ENCODE results near the gene ELMO1. TPM values are rescaled to one million over a fixed set of nuclear protein-coding genes. Genes with fewer than 3 reads are reported as not detected.

The ELMO1 gene
- total and polyA plus RNA-seq, 10 donors = 26.0 to 494 (median 201) TPM

GRCh38 chr7:37112876-37113275, 335.8 kb downstream of the ELMO1 start:
- H3K27me3 ChIP-seq (replicated peaks in 1 of 7) = no peaks in the 10 kb centered on the region
- TF ChIP-seq POLR2A (IDR thresholded peaks at IDR 0.05) (no peak), CTCF (IDR thresholded peaks at IDR 0.05 in 8 of 11, conservative IDR thresholded peaks at IDR 0.05 in 3 of 11) (no peak), POLR2AphosphoS5 (IDR thresholded peaks at IDR 0.05) (peak in 1 of 3 donors; percentile 19)
- DNase-seq = no peak
- 74 to 95% (median 86%) methylated on average over 3 of the region's 3 CpGs for WGBS, 5 donors
- peak overlapping the region in 1 of 8 donors; percentile 23 for H3K27ac ChIP-seq
- H3K36me3 ChIP-seq = peaks cover 0 to 42% (median 1%) of the 10 kb centered on the region in 6 donors
- H3K4me1 ChIP-seq = peaks cover 0 to 45% (median 22%) of the 10 kb centered on the region in 6 donors
- no peaks in the 10 kb centered on the region for H3K9me3 ChIP-seq
- no peak overlapping the region for H3K4me3 ChIP-seq
- intact Hi-C loops (cut with DNase I; ENCODE audit: low total_unique reads) = no loop called here

- DNase-seq = no peak
- 92 to 99% (median 96%) methylated on average over 2 of the region's 2 CpGs for WGBS, 5 donors
- Histone ChIP-seq H3K27ac (no peak overlapping the region), H3K36me3 (peaks cover 0 to 41% (median 1%) of the 10 kb centered on the region in 6 donors), H3K4me3 (no peak overlapping the region), H3K9me3 (no peaks in the 10 kb centered on the region), H3K4me1 (peaks cover 0 to 52% (median 25%) of the 10 kb centered on the region in 6 donors), H3K27me3 (replicated peaks in 1 of 7) (no peaks in the 10 kb centered on the region)
- TF ChIP-seq CTCF (IDR thresholded peaks at IDR 0.05 in 8 of 11, conservative IDR thresholded peaks at IDR 0.05 in 3 of 11) = no peak
- TF ChIP-seq POLR2AphosphoS5 (IDR thresholded peaks at IDR 0.05) = no peak
- no peak for TF ChIP-seq POLR2A (IDR thresholded peaks at IDR 0.05)
- intact Hi-C loops (cut with DNase I; ENCODE audit: low total_unique reads) = no loop called here
These were observed 336.4 kb downstream of the ELMO1 start for GRCh38 chr7:37112218-37112617.

GRCh38 chr7:37111459-37111858, 337.2 kb downstream of the ELMO1 start:
- DNase-seq = no peak
- intact Hi-C loops (cut with DNase I; ENCODE audit: low total_unique reads) = no loop called here
- Histone ChIP-seq H3K27me3 (replicated peaks in 1 of 7) (no peaks in the 10 kb centered on the region), H3K9me3 (no peaks in the 10 kb centered on the region), H3K4me1 (peaks cover 0 to 49% (median 25%) of the 10 kb centered on the region in 6 donors), H3K27ac (no peak overlapping the region), H3K4me3 (no peak overlapping the region), H3K36me3 (peaks cover 0 to 49% (median 1%) of the 10 kb centered on the region in 6 donors)
- TF ChIP-seq POLR2A (IDR thresholded peaks at IDR 0.05) (no peak), CTCF (IDR thresholded peaks at IDR 0.05 in 8 of 11, conservative IDR thresholded peaks at IDR 0.05 in 3 of 11) (no peak), POLR2AphosphoS5 (IDR thresholded peaks at IDR 0.05) (no peak)
- 96 to 100% (median 98%) methylated on average over 1 of the region's 1 CpG for WGBS, 5 donors

- no peak for DNase-seq
- WGBS, 5 donors = 86 to 95% (median 90%) methylated on average over 5 of the region's 5 CpGs
- H3K4me3 ChIP-seq = no peak overlapping the region
- peaks cover 0 to 49% (median 25%) of the 10 kb centered on the region in 6 donors for H3K4me1 ChIP-seq
- intact Hi-C loops (cut with DNase I; ENCODE audit: low total_unique reads) = no loop called here
- no peaks in the 10 kb centered on the region for H3K27me3 ChIP-seq (replicated peaks in 1 of 7)
- H3K36me3 ChIP-seq = peaks cover 0 to 51% (median 1%) of the 10 kb centered on the region in 6 donors
- no peak overlapping the region for H3K27ac ChIP-seq
- H3K9me3 ChIP-seq = no peaks in the 10 kb centered on the region
- TF ChIP-seq POLR2AphosphoS5 (IDR thresholded peaks at IDR 0.05) (no peak), POLR2A (IDR thresholded peaks at IDR 0.05) (no peak), CTCF (IDR thresholded peaks at IDR 0.05 in 8 of 11, conservative IDR thresholded peaks at IDR 0.05 in 3 of 11) (no peak)
These were observed 337.8 kb downstream of the ELMO1 start for GRCh38 chr7:37110660-37111424.

Data from spleen (tissue), 11 donors.